Testis (tissue), 3 donors: Measurements from ENCODE around the gene OR8A1. TPM values are rescaled to one million over a fixed set of nuclear protein-coding genes. Genes with fewer than 3 reads are reported as not detected.
"Not testable (repeated sequence)": the region's sequence is repeated elsewhere in the genome, so short reads cannot be mapped to it uniquely, and the experiment has no call there.

Experiments used
- DNase-seq: peaks from one replicate; pipeline ENCODE4 v3.0.0-alpha.2; 2019
- H3K27ac ChIP-seq, 2 donors: fragments of 200-600 bp; sonication (generic); one replicate each; pipeline ENCODE4 v1.5.1; 2019
- H3K27me3 ChIP-seq: fragments of 200-600 bp; sonication (generic); one replicate; pipeline ENCODE4 v1.5.1; 2019
- H3K36me3 ChIP-seq: fragments of 200-600 bp; sonication (generic); one replicate; pipeline ENCODE4 v1.5.1; 2017; ENCODE audit warnings: low read depth; ENCODE audit errors: missing control alignments
- H3K4me1 ChIP-seq: fragments of 200-600 bp; sonication (generic); one replicate; pipeline ENCODE4 v1.5.1; 2019
- H3K4me3 ChIP-seq, 2 donors: fragments of 200-600 bp; sonication (generic); one replicate each; pipeline ENCODE4 v1.5.1; 2017 to 2019
- H3K9me3 ChIP-seq: fragments of 200-600 bp; sonication (generic); one replicate; pipeline ENCODE4 v1.5.1; 2017
- CTCF ChIP-seq, 3 experiments: fragments of 450-650 bp in 2 of 3; fragments of 200-600 bp in 1 of 3; sonication (generic) in 1 of 3; IDR thresholded peaks; one replicate each; pipeline ENCODE4 v1.5.1; 2016 to 2019; ENCODE audit warnings: antibody characterized with exemption in 3 of 3, mild to moderate bottlenecking in 2 of 3, moderate library complexity in 1 of 3
- POLR2A ChIP-seq: fragments of 450-650 bp; IDR thresholded peaks from one replicate; pipeline ENCODE4 v1.6.1; 2017; ENCODE audit warnings: antibody characterized with exemption, mild to moderate bottlenecking, moderate library complexity
- WGBS, 2 donors: methylation state at CpG; one replicate each; pipeline ENCODE4 v1.1.5; 2018; 5-methylcytosine and 5-hydroxymethylcytosine counted together
- intact Hi-C: fragments of 100-400 bp; cut with DNase I; formaldehyde crosslinking; loops from one replicate; pipeline ENCODE4 v1.15.1; 2023; ENCODE audit warnings: low total_unique reads
- polyA plus RNA-seq: library from polyadenylated mRNA; stranded (reverse); fragments of 350-450 nt; fragmentation: Illumina TruSeq; extraction: RNeasy Lipid Tissue Mini Kit (QIAGEN cat#74804); gene quantifications from one replicate; pipeline ENCODE4 v1.2.3, GENCODE V29; 2014; ENCODE audit warnings: low read depth, low replicate concordance; ENCODE audit not compliant: insufficient read depth
- total RNA-seq, 2 donors: library from RNA; depleted of rRNA; stranded (reverse); fragments of >200 nt; gene quantifications; one replicate each; pipeline ENCODE4 v1.2.3, GENCODE V29; 2016

Gene OR8A1
- total and polyA plus RNA-seq, 3 donors from 2014 or later = 0.29 to 0.50 (median 0.31) TPM

- no peak overlapping the region for H3K4me3 ChIP-seq
- no peak for DNase-seq
- no peaks in the 10 kb centered on the region for H3K36me3 ChIP-seq
- WGBS, 2 donors = 64 to 67% methylated on average over 5 of the region's 5 CpGs
- H3K9me3 ChIP-seq = no peaks in the 10 kb centered on the region
- intact Hi-C loops = no loop called here
- TF ChIP-seq CTCF (IDR thresholded peaks at IDR 0.05) = no peak
- no peak for TF ChIP-seq POLR2A
- H3K27me3 ChIP-seq = no peaks in the 10 kb centered on the region
- no peaks in the 10 kb centered on the region for H3K4me1 ChIP-seq
- no peak overlapping the region for H3K27ac ChIP-seq
These were observed 31.0 kb downstream of the OR8A1 start for GRCh38 chr11:124600621-124601320.

- H3K4me1 ChIP-seq = no peaks in the 10 kb centered on the region
- no peak overlapping the region for H3K4me3 ChIP-seq
- no peak overlapping the region for H3K27ac ChIP-seq
- intact Hi-C loops = no loop called here
- no peaks in the 10 kb centered on the region for H3K9me3 ChIP-seq
- DNase-seq = no peak
- 91 to 96% methylated on average over 3 of the region's 3 CpGs for WGBS, 2 donors
- TF ChIP-seq CTCF (IDR thresholded peaks at IDR 0.05) = no peak
- no peaks in the 10 kb centered on the region for H3K36me3 ChIP-seq
- H3K27me3 ChIP-seq = no peaks in the 10 kb centered on the region
These were observed 32.4 kb downstream of the OR8A1 start for GRCh38 chr11:124602193-124602592.

GRCh38 chr11:124602723-124603122 is 32.9 kb downstream of the OR8A1 start:
- H3K4me3 ChIP-seq, H3K4me1 ChIP-seq, H3K9me3 ChIP-seq, intact Hi-C loops, DNase-seq, H3K27ac ChIP-seq, H3K36me3 ChIP-seq, H3K27me3 ChIP-seq: not testable (repeated sequence)
- WGBS, 2 donors = 83 to 90% methylated on average over 3 of the region's 3 CpGs

GRCh38 chr11:124605719-124606118 is 35.9 kb downstream of the OR8A1 start:
- Histone ChIP-seq H3K4me3 (no peak overlapping the region), H3K9me3 (no peaks in the 10 kb centered on the region), H3K36me3 (no peaks in the 10 kb centered on the region), H3K4me1 (no peaks in the 10 kb centered on the region), H3K27me3 (no peaks in the 10 kb centered on the region), H3K27ac (no peak overlapping the region)
- WGBS, 2 donors = 85 to 91% methylated on average over 3 of the region's 3 CpGs
- TF ChIP-seq POLR2A (no peak), CTCF (IDR thresholded peaks at IDR 0.05) (no peak)
- intact Hi-C loops = no loop called here
- DNase-seq = no peak

GRCh38 chr11:124608147-124608546 is 38.4 kb downstream of the OR8A1 start:
- Histone ChIP-seq H3K4me1 (no peaks in the 10 kb centered on the region), H3K36me3 (no peaks in the 10 kb centered on the region), H3K9me3 (no peaks in the 10 kb centered on the region), H3K27me3 (no peaks in the 10 kb centered on the region), H3K27ac (no peak overlapping the region), H3K4me3 (no peak overlapping the region)
- TF ChIP-seq POLR2A (no peak), CTCF (IDR thresholded peaks at IDR 0.05) (no peak)
- intact Hi-C loops = no loop called here
- no peak for DNase-seq
